ENCODE results near the gene MYCT1. TPM values are rescaled to one million over a fixed set of nuclear protein-coding genes. Genes with fewer than 3 reads are reported as not detected.

Gene MYCT1
- total RNA-seq, 1 experiment from 2014 or later, result 0.17 TPM

DNA sequence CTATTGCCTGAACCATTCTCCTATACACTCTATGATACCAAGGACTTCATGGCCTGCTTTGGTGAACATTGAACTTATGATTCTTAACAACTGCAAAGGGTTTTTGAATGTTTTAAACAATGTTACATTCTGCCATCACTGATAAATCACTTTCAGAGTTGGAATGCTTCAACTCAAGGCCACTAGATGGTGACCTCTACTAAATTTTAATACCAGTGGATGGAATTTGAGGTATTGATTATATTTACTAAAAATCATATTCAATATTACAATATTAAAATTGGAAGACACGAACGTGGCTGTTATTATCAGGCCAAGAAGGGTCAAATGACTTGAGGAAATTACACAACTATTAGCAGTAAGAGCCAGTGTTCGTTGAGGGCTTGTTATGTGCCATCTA is 18.6 kb downstream of the MYCT1 start:
- H3K4me3 Mint-ChIP-seq, result no peak overlapping the region
- Histone ChIP-seq H3K79me2 (ENCODE audit: insufficient read depth, low read length) (no peaks in the 10 kb centered on the region), H2BK5ac (ENCODE audit: insufficient read length, low read length) (no peak overlapping the region), H4K20me1 (ENCODE audit: control insufficient read depth, insufficient read depth, insufficient read length) (no peaks in the 10 kb centered on the region), H3K23me2 (ENCODE audit: insufficient read length, low read depth, low read length, poor library complexity, severe bottlenecking) (no peaks in the 10 kb centered on the region), H4K5ac (ENCODE audit: insufficient read length, low read depth, low read length) (no peak overlapping the region), H3K27ac (ENCODE audit: insufficient read length, low read depth, low read length) (no peak overlapping the region), H3K4me1 (ENCODE audit: insufficient read depth, low read length) (no peaks in the 10 kb centered on the region), H3K4me2 (ENCODE audit: insufficient read depth, insufficient read length, low read length) (no peak overlapping the region), H3T11ph (ENCODE audit: low read length) (no peak overlapping the region), H2BK120ac (ENCODE audit: low read depth, low read length, poor library complexity, severe bottlenecking) (no peak overlapping the region), H4K8ac (replicated peaks; ENCODE audit: insufficient read length, low read depth, low read length) (no peak overlapping the region), H2AK5ac (ENCODE audit: insufficient read length, low read length) (no peak overlapping the region), H3K79me1 (ENCODE audit: insufficient read depth, low read depth, low read length, poor library complexity, severe bottlenecking) (no peaks in the 10 kb centered on the region), H2AFZ (ENCODE audit: low read length) (no peak overlapping the region), H3K27me3 (ENCODE audit: insufficient read depth, low read length) (no peaks in the 10 kb centered on the region), H2BK12ac (ENCODE audit: insufficient read length, low read depth, low read length) (no peak overlapping the region), H3K18ac (ENCODE audit: insufficient read length, low read depth, low read length) (no peak overlapping the region), H2BK20ac (ENCODE audit: low read depth, low read length, poor library complexity, severe bottlenecking) (no peak overlapping the region), H3K4ac (ENCODE audit: low read depth, low read length) (no peak overlapping the region), H3K14ac (ENCODE audit: insufficient read depth, low read length) (no peak overlapping the region), H2BK15ac (ENCODE audit: low read depth, low read length) (no peak overlapping the region), H3K23ac (ENCODE audit: insufficient read length, low read depth, low read length) (no peak overlapping the region), H4K91ac (ENCODE audit: insufficient read length, low read depth, low read length) (no peak overlapping the region), H3K9ac (ENCODE audit: extremely low read depth, insufficient read length, low read length) (no peak overlapping the region), H3K56ac (ENCODE audit: insufficient read length, low read depth, low read length) (no peak overlapping the region), H3K9me3 (ENCODE audit: control insufficient read depth, low read depth, low read length) (no peaks in the 10 kb centered on the region)
- no peak overlapping the region for H3K27ac Mint-ChIP-seq
- peaks cover 10 to 13% of the 10 kb centered on the region in 2 experiments for H3K9me3 Mint-ChIP-seq
- DNase-seq, result no peak
- H3K36me3 Mint-ChIP-seq (ENCODE audit: insufficient read depth in 1 of 3, low read depth in 3 of 3), result peaks cover 3 to 12% (median 6%) of the 10 kb centered on the region in 3 experiments; a peak in 6 of 7 replicates
- TF ChIP-seq, protein P1, sequence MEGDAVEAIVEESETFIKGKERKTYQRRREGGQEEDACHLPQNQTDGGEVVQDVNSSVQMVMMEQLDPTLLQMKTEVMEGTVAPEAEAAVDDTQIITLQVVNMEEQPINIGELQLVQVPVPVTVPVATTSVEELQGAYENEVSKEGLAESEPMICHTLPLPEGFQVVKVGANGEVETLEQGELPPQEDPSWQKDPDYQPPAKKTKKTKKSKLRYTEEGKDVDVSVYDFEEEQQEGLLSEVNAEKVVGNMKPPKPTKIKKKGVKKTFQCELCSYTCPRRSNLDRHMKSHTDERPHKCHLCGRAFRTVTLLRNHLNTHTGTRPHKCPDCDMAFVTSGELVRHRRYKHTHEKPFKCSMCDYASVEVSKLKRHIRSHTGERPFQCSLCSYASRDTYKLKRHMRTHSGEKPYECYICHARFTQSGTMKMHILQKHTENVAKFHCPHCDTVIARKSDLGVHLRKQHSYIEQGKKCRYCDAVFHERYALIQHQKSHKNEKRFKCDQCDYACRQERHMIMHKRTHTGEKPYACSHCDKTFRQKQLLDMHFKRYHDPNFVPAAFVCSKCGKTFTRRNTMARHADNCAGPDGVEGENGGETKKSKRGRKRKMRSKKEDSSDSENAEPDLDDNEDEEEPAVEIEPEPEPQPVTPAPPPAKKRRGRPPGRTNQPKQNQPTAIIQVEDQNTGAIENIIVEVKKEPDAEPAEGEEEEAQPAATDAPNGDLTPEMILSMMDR (conservative IDR thresholded peaks at IDR 0.05), result peak; percentile 45
- H3K4me1 Mint-ChIP-seq, result peaks cover 5 to 6% of the 10 kb centered on the region in 2 experiments
- WGBS (ENCODE audit: extremely low coverage, insufficient read length, low lambda C conversion rate), result no CpG with 5 or more reads among the region's 3 CpGs
- H3K27me3 Mint-ChIP-seq (ENCODE audit: low read depth), result no peaks in the 10 kb centered on the region
